Transverse colon (tissue), 4 donors: ENCODE results near the gene ICA1. TPM values are rescaled to one million over a fixed set of nuclear protein-coding genes. Genes with fewer than 3 reads are reported as not detected.
"Not testable (repeated sequence)": the region's sequence is repeated elsewhere in the genome, so short reads cannot be mapped to it uniquely, and the experiment has no call there.

ENCODE experiments used
- DNase-seq: peaks from one replicate; pipeline ENCODE4 v3.0.0-alpha.2; 2019
- H3K27ac ChIP-seq, 4 donors: fragments of 200-600 bp; sonication (generic); 2 replicates each; pipeline ENCODE4 v1.5.1; 2016 to 2018; ENCODE audit warnings: inconsistent platforms in 4 of 4
- H3K27me3 ChIP-seq: fragments of 200-600 bp; sonication (generic); 2 replicates; pipeline ENCODE4 v1.5.1; 2017; ENCODE audit warnings: inconsistent platforms
- H3K36me3 ChIP-seq, 4 donors: fragments of 200-600 bp; sonication (generic); 2 replicates each; pipeline ENCODE4 v1.5.1; 2017 to 2019; ENCODE audit warnings: inconsistent platforms in 4 of 4
- H3K4me1 ChIP-seq, 4 donors: fragments of 200-600 bp; sonication (generic); 2 replicates each; pipeline ENCODE4 v1.5.1; 2017 to 2020; ENCODE audit warnings: inconsistent platforms in 4 of 4
- H3K4me3 ChIP-seq, 4 donors: fragments of 200-600 bp; sonication (generic); 1 replicate in 1 of 4; 2 replicates in 3 of 4; pipeline versions ENCODE4 v1.5.1 to v1.6.1; 2017 to 2019; ENCODE audit warnings: inconsistent platforms in 4 of 4
- H3K9me3 ChIP-seq, 2 donors: fragments of 200-600 bp; sonication (generic); 2 replicates each; pipeline ENCODE4 v1.5.1; 2017 to 2019; ENCODE audit warnings: inconsistent platforms in 2 of 2
- CTCF ChIP-seq, 5 experiments: fragments of 200-600 bp in 3 of 5; fragments of 450-650 bp in 2 of 5; sonication (generic) in 3 of 5; IDR thresholded peaks; 1 replicate in 2 of 5; 2 replicates in 3 of 5; pipeline ENCODE4 v1.5.1; 2016 to 2017; ENCODE audit warnings: antibody characterized with exemption in 5 of 5, inconsistent platforms in 3 of 5, mild to moderate bottlenecking in 2 of 5, moderate library complexity in 1 of 5
- EP300 ChIP-seq: sonication (generic); formaldehyde crosslinking; IDR thresholded peaks from one replicate; pipeline ENCODE4 v1.6.1; 2017; ENCODE audit warnings: antibody characterized with exemption, low read depth
- POLR2A ChIP-seq: fragments of 450-650 bp; IDR thresholded peaks from one replicate; pipeline ENCODE4 v1.6.1; 2016; ENCODE audit warnings: antibody characterized with exemption, mild to moderate bottlenecking, moderate library complexity
- POLR2AphosphoS5 ChIP-seq, 3 donors: sonication (generic); formaldehyde crosslinking; IDR thresholded peaks; one replicate each; pipeline ENCODE4 v1.6.1; 2016; ENCODE audit warnings: antibody characterized with exemption in 3 of 3
- WGBS, 2 donors: methylation state at CpG; one replicate each; pipeline ENCODE4 v1.1.5; 2018; ENCODE audit warnings: low coverage in 1 of 2; 5-methylcytosine and 5-hydroxymethylcytosine counted together
- in situ Hi-C, 4 donors: fragments of 200-750 bp; cut with MboI; loops; one replicate each; pipeline versions ENCODE4 v1.15.0 to v1.15.1; 2017; ENCODE audit warnings: low sequenced_read_pairs in 3 of 4, low pct_ligation_motif_present in 1 of 4, low pct_unique_long_range_greater_than_20kb in 1 of 4
- intact Hi-C: fragments of 100-400 bp; cut with DNase I; formaldehyde crosslinking; loops from one replicate; pipeline ENCODE4 v1.15.1; 2023; ENCODE audit warnings: low total_unique reads
- total RNA-seq, 4 donors: library from RNA; depleted of rRNA; stranded (reverse); fragments of >200 nt; gene quantifications; one replicate each; pipeline ENCODE4 v1.1.0, GENCODE V29; 2016

The ICA1 gene
- total RNA-seq, 4 donors from 2014 or later, result 47.9 to 79.4 (median 54.3) TPM

- no peaks in the 10 kb centered on the region for H3K27me3 ChIP-seq
- no peak overlapping the region for H3K27ac ChIP-seq
- no peak overlapping the region for H3K4me3 ChIP-seq
- DNase-seq, result no peak
- no peaks in the 10 kb centered on the region for H3K9me3 ChIP-seq
- WGBS, 2 donors, result 80 to 94% methylated on average over 2 to 16 of the region's 16 CpGs
- in situ Hi-C loops (no loop called here), intact Hi-C loops (no loop called here)
- H3K4me1 ChIP-seq, result no peaks in the 10 kb centered on the region
- H3K36me3 ChIP-seq, result no peaks in the 10 kb centered on the region
- no peak for TF ChIP-seq CTCF (IDR thresholded peaks at IDR 0.05)
- TF ChIP-seq POLR2A, result no peak
- TF ChIP-seq POLR2AphosphoS5 (IDR thresholded peaks at IDR 0.05), result no peak
- TF ChIP-seq EP300, result no peak
Observed at GRCh38 chr7:8303904-8304528, 42.0 kb upstream of the ICA1 start.

- WGBS, 2 donors, result 91 to 95% methylated on average over 5 to 7 of the region's 7 CpGs
- intact Hi-C loops, H3K9me3 ChIP-seq, DNase-seq, H3K36me3 ChIP-seq, H3K27me3 ChIP-seq, H3K4me1 ChIP-seq, in situ Hi-C loops, H3K4me3 ChIP-seq, H3K27ac ChIP-seq: not testable (repeated sequence)
Observed at GRCh38 chr7:8297023-8297422, 35.1 kb upstream of the ICA1 start.

- no peaks in the 10 kb centered on the region for H3K9me3 ChIP-seq
- no peak overlapping the region for H3K27ac ChIP-seq
- 63 to 85% methylated on average over 1 of the region's 1 CpG for WGBS, 2 donors
- intact Hi-C loops, result no loop called here
- no peaks in the 10 kb centered on the region for H3K36me3 ChIP-seq
- TF ChIP-seq CTCF (IDR thresholded peaks at IDR 0.05) (no peak), POLR2A (no peak), POLR2AphosphoS5 (IDR thresholded peaks at IDR 0.05) (no peak), EP300 (no peak)
- DNase-seq, result no peak
- no peaks in the 10 kb centered on the region for H3K27me3 ChIP-seq
- H3K4me1 ChIP-seq, result peaks cover 0 to 9% (median 0%) of the 10 kb centered on the region in 4 donors
- in situ Hi-C loops, result no loop called here
- no peak overlapping the region for H3K4me3 ChIP-seq
Observed at GRCh38 chr7:8296362-8296659, 34.3 kb upstream of the ICA1 start.

- Histone ChIP-seq H3K4me1 (peaks cover 0 to 12% (median 0%) of the 10 kb centered on the region in 4 donors), H3K36me3 (no peaks in the 10 kb centered on the region), H3K9me3 (no peaks in the 10 kb centered on the region), H3K4me3 (no peak overlapping the region), H3K27ac (no peak overlapping the region), H3K27me3 (no peaks in the 10 kb centered on the region)
- DNase-seq, result peak; percentile 23
- intact Hi-C loops, result no loop called here
- peak; percentile 67 to 83 (median 73) for TF ChIP-seq CTCF (IDR thresholded peaks at IDR 0.05)
- TF ChIP-seq EP300, result no peak
- in situ Hi-C loops, result no loop called here
- 18 to 32% methylated on average over 5 to 6 of the region's 6 CpGs for WGBS, 2 donors
Observed at GRCh38 chr7:8295638-8296361, 33.8 kb upstream of the ICA1 start.
